K562 (cell line): Measurements from ENCODE around the gene ZNF410. TPM values are rescaled to one million over a fixed set of nuclear protein-coding genes. Genes with fewer than 3 reads are reported as not detected.
A peak's percentile ranks its signal among the peaks of the same experiment; 100 is the strongest.

ENCODE experiments used
- ATAC-seq: fragments of 200-7000 bp; cut with Tn5 transposase; 3 replicates; pipeline ENCODE4 v1.9.1; 2020; ENCODE audit warnings: moderate library complexity
- BruUV-seq: library from RNA; stranded (reverse); fragments of 400-500 nt; replicated peaks from 2 replicates; lab custom pipeline; 2021; lab: Mats Ljungman, UMichigan
- CTCF ChIA-PET: fragments of 300-600 bp; formaldehyde crosslinking; extraction: SDS; loops from one replicate; lab custom pipeline; 2021; ENCODE audit warnings: low intra/inter-chr PET ratio; lab: Yijun Ruan, JAX
- POLR2A ChIA-PET: fragments of 300-600, 350-650 bp; sonication (Branson Sonifier 250); formaldehyde crosslinking; extraction: SDS; loops from one replicate; lab custom pipeline; 2021; ENCODE audit warnings: antibody characterized with exemption, inconsistent platforms; lab: Yijun Ruan, JAX
- DNase-seq, 4 experiments: peaks; one replicate each; pipeline versions ENCODE4 v3.0.0 to v3.0.0-alpha.2; 2011 to 2018; ENCODE audit warnings: low spot score in 3 of 4, mixed read lengths in 3 of 4; ENCODE audit errors: extremely low read depth in 1 of 4
- FAIRE-seq: peaks from 2 replicates; lab custom pipeline; 2011; peaks lifted over from hg19 to GRCh38; lab: Jason Lieb, UNC
- H2AFZ ChIP-seq: 2 replicates; pipeline ENCODE4 v1.6.0; 2011; ENCODE audit warnings: low read depth, low read length, control low read depth, inconsistent platforms
- H3K27ac ChIP-seq: fragments of 200-600 bp; 3 replicates; pipeline ENCODE4 v1.8.0; 2011; ENCODE audit warnings: low read depth, mild to moderate bottlenecking, control low read depth, inconsistent platforms, low read length, moderate library complexity, mixed read lengths; ENCODE audit errors: extremely low read depth
- H3K27me3 ChIP-seq, 2 experiments: fragments of 300-600 bp in 1 of 2; 2 replicates in 1 of 2; 3 replicates in 1 of 2; pipeline versions ENCODE4 v1.6.0 to v1.8.0; 2011; ENCODE audit warnings: inconsistent platforms in 2 of 2, low read length in 2 of 2, mild to moderate bottlenecking in 1 of 2, mixed read lengths in 1 of 2, moderate library complexity in 1 of 2; ENCODE audit not compliant: control insufficient read depth in 2 of 2, insufficient read depth in 2 of 2
- H3K36me3 ChIP-seq: fragments of 300-600 bp; 3 replicates; pipeline ENCODE4 v1.8.0; 2011; ENCODE audit warnings: mild to moderate bottlenecking, low read length, inconsistent platforms; ENCODE audit not compliant: control insufficient read depth, insufficient read depth
- H3K4me1 ChIP-seq, 2 experiments: fragments of 200-600 bp in 1 of 2; replicated peaks in 1 of 2; 2 replicates in 1 of 2; 3 replicates in 1 of 2; pipeline versions ENCODE4 v1.5.1 to v1.8.0; 2011; ENCODE audit warnings: inconsistent platforms in 2 of 2, low read length in 2 of 2, mild to moderate bottlenecking in 1 of 2, mixed read lengths in 1 of 2, moderate library complexity in 1 of 2; ENCODE audit not compliant: control insufficient read depth in 2 of 2, insufficient read depth in 2 of 2
- H3K4me2 ChIP-seq: 2 replicates; pipeline ENCODE4 v1.6.1; 2011; ENCODE audit warnings: low read length, control low read depth, inconsistent platforms, mixed read lengths; ENCODE audit not compliant: insufficient read depth
- H3K4me3 ChIP-seq: fragments of 200-600 bp; sonication (generic), shearing (Covaris generic); 2 replicates; pipeline ENCODE4 v1.5.1; 2016; ENCODE audit warnings: control low read depth, inconsistent platforms
- H3K79me2 ChIP-seq: fragments of 200-600 bp; 3 replicates; pipeline ENCODE4 v1.8.0; 2011; ENCODE audit warnings: low read length, inconsistent platforms; ENCODE audit not compliant: control insufficient read depth, insufficient read depth
- H3K9ac ChIP-seq, 2 experiments: 2 replicates each; pipeline versions ENCODE4 v1.6.0 to v1.6.1; 2011; ENCODE audit warnings: low read depth in 2 of 2, low read length in 2 of 2, control low read depth in 1 of 2, inconsistent platforms in 1 of 2, mild to moderate bottlenecking in 1 of 2, mixed read lengths in 1 of 2; ENCODE audit not compliant: insufficient read depth in 1 of 2
- H3K9me1 ChIP-seq: one replicate; pipeline ENCODE4 v1.6.0; 2011; ENCODE audit warnings: inconsistent platforms, mild to moderate bottlenecking, low read length, moderate library complexity; ENCODE audit not compliant: control insufficient read depth, insufficient read depth
- H3K9me3 ChIP-seq: replicated peaks from 2 replicates; pipeline ENCODE4 v1.5.1; 2011; ENCODE audit warnings: low read depth, low read length, inconsistent platforms; ENCODE audit not compliant: control insufficient read depth, insufficient read depth
- H4K20me1 ChIP-seq: replicated peaks from 2 replicates; pipeline ENCODE4 v1.6.1; 2011; ENCODE audit warnings: low read length, inconsistent platforms, mixed read lengths; ENCODE audit not compliant: control insufficient read depth, insufficient read depth
- AFF4 ChIP-seq: sonication (generic); formaldehyde crosslinking; IDR thresholded peaks from 2 replicates; pipeline ENCODE4 v1.8.0; 2023; ENCODE audit warnings: mild to moderate bottlenecking, missing genetic modification reagents
- BCOR ChIP-seq: fragments of 450-650 bp; IDR thresholded peaks from 2 replicates; pipeline ENCODE4 v1.6.1; 2016
- CBX3 ChIP-seq, 2 experiments: IDR thresholded peaks; 1 replicate in 1 of 2; 2 replicates in 1 of 2; pipeline ENCODE4 v1.6.1; 2012; ENCODE audit warnings: inconsistent platforms in 2 of 2, low read length in 2 of 2, borderline replicate concordance in 1 of 2, control low read depth in 1 of 2
- HBP1 ChIP-seq: fragments of 450-650 bp; formaldehyde crosslinking; IDR thresholded peaks from 2 replicates; pipeline ENCODE4 v1.4.0; 2022; ENCODE audit warnings: missing genetic modification characterization
- HNRNPK ChIP-seq: fragments of 200-400 bp; formaldehyde crosslinking; IDR thresholded peaks from one replicate; pipeline ENCODE4 v1.6.1; 2018; ENCODE audit warnings: mild to moderate bottlenecking, low read depth, low read length; ENCODE audit not compliant: poor library complexity, severe bottlenecking
- LCOR ChIP-seq: sonication (generic); formaldehyde crosslinking; IDR thresholded peaks from 2 replicates; pipeline ENCODE4 v1.8.0; 2022; ENCODE audit warnings: mild to moderate bottlenecking, missing genetic modification reagents
- MIER1 ChIP-seq: fragments of 450-650 bp; IDR thresholded peaks from 2 replicates; pipeline ENCODE4 v1.6.1; 2016; ENCODE audit warnings: antibody characterized with exemption, mild to moderate bottlenecking, low read depth
- PCBP1 ChIP-seq: fragments of 200-400 bp; formaldehyde crosslinking; IDR thresholded peaks from 2 replicates; pipeline ENCODE4 v1.6.1; 2018; ENCODE audit warnings: mild to moderate bottlenecking, low read depth, low read length; ENCODE audit not compliant: poor library complexity, severe bottlenecking
- PCBP2 ChIP-seq: fragments of 200-400 bp; formaldehyde crosslinking; IDR thresholded peaks from 2 replicates; pipeline ENCODE4 v1.6.1; 2018; ENCODE audit warnings: low read length, low read depth, mild to moderate bottlenecking, moderate library complexity; ENCODE audit not compliant: poor library complexity, severe bottlenecking
- PRPF4 ChIP-seq: fragments of 200-400 bp; formaldehyde crosslinking; IDR thresholded peaks from one replicate; pipeline ENCODE4 v1.6.1; 2017; ENCODE audit warnings: low read length, low read depth, mild to moderate bottlenecking; ENCODE audit not compliant: insufficient read depth, poor library complexity, severe bottlenecking
- RBM14 ChIP-seq: fragments of 200-400 bp; formaldehyde crosslinking; IDR thresholded peaks from 2 replicates; pipeline ENCODE4 v1.6.1; 2018; ENCODE audit warnings: low read depth, mild to moderate bottlenecking, low read length, moderate library complexity, borderline replicate concordance; ENCODE audit not compliant: insufficient read depth
- RBM25 ChIP-seq: fragments of 200-400 bp; formaldehyde crosslinking; IDR thresholded peaks from 2 replicates; pipeline ENCODE4 v1.6.1; 2018; ENCODE audit warnings: low read length, low read depth, moderate library complexity; ENCODE audit not compliant: severe bottlenecking
- ZBTB11 ChIP-seq, 3 experiments: fragments of 200-800 bp in 1 of 3; fragments of 250-450 bp in 1 of 3; fragments of 450-650 bp in 1 of 3; sonication (Bioruptor Pico) in 1 of 3; sonication (Bioruptor generic) in 1 of 3; formaldehyde crosslinking in 1 of 3; IDR thresholded peaks; 2 replicates each; pipeline versions ENCODE4 v1.6.1 to v1.8.0; 2016 to 2022; ENCODE audit warnings: mild to moderate bottlenecking in 2 of 3, missing genetic modification characterization in 2 of 3, missing compliant biosample characterization in 1 of 3, moderate library complexity in 1 of 3
- WGBS: fragments of 100-300 bp; shearing (Covaris generic); methylation state at CpG from one replicate; pipeline ENCODE4 v1.1.6; 2016; ENCODE audit warnings: low coverage, mixed read lengths; ENCODE audit not compliant: insufficient coverage; ENCODE audit errors: missing lambda C conversion rate; 5-methylcytosine and 5-hydroxymethylcytosine counted together
- in situ Hi-C: fragments of 300-500 bp; cut with MboI; formaldehyde crosslinking; loops from 4 replicates; pipeline ENCODE4 v1.15.0; 2018; ENCODE audit warnings: inconsistent platforms, mixed read lengths
- intact Hi-C: fragments of 100-400 bp; cut with micrococcal nuclease; formaldehyde crosslinking; loops from 2 replicates; pipeline ENCODE4 v1.14.2; 2022
- polyA plus RNA-seq, 8 experiments: library from polyadenylated mRNA; depleted of rRNA in 4 of 8; stranded (reverse) in 5 of 8; unstranded in 3 of 8; fragments of >200 nt; fragmentation: Nextera tagmentation in 2 of 8; fragmentation: Illumina TruSeq in 1 of 8; extraction: Ambion mirVana in 2 of 8; extraction: Trizol in 1 of 8; gene quantifications; 2 replicates each; pipeline versions ENCODE4 v1.2.1 to v1.2.3, GENCODE V29; 2011 to 2014; ENCODE audit warnings: inconsistent platforms in 1 of 8, missing spikeins in 1 of 8
- total RNA-seq, 7 experiments: library from RNA; depleted of rRNA in 6 of 7; stranded (reverse); fragments of >200 nt in 6 of 7; fragmentation: Illumina TruSeq in 2 of 7; extraction: Trizol in 2 of 7; gene quantifications; 2 replicates each; pipeline versions ENCODE4 v1.2.1 to v1.2.3, GENCODE V29; 2011 to 2021; ENCODE audit warnings: low replicate concordance in 1 of 7

Gene ZNF410
- total and polyA plus RNA-seq, 9 of the 15 experiments (the other 6 are each of a cell fraction or from before 2014, with no cell fraction given): 20.5 to 64.8 (median 38.7) TPM

GRCh38 chr14:73843296-73843695 is 43.4 kb upstream of the ZNF410 start:
- POLR2A ChIA-PET: interaction anchor here (0.6 to 1.1 kb wide), 4 partner anchors 18 to 1121 kb away, joined by 3 read pairs; no protein-coding TSS in a partner anchor
- no peaks in the 10 kb centered on the region for H3K79me2 ChIP-seq
- no peak for TF ChIP-seq HBP1
- TF ChIP-seq PCBP2: peak; percentile 70
- no peak for TF ChIP-seq MIER1
- no peak for TF ChIP-seq PRPF4
- TF ChIP-seq PCBP1: peak; percentile 60
- TF ChIP-seq ZBTB11 (CRISPR knock-in tag; IDR thresholded peaks at IDR 0.05): no peak
- no peak for TF ChIP-seq RBM14
- TF ChIP-seq BCOR: no peak
- no peak for TF ChIP-seq LCOR (CRISPR knock-in tag)
- TF ChIP-seq RBM25: peak; percentile 26
- peak; percentile 75 for TF ChIP-seq HNRNPK
- TF ChIP-seq CBX3 (IDR thresholded peaks at IDR 0.05; ENCODE audit: borderline replicate concordance in 1 of 2, low read length in 2 of 2): no peak
- no peak for TF ChIP-seq AFF4

More at GRCh38 chr14:73843296-73843695, 43.4 kb upstream of the ZNF410 start:
- no peak overlapping the region for H3K27ac ChIP-seq
- BruUV-seq: no TSS peak
- no peak overlapping the region for H3K4me2 ChIP-seq
- H2AFZ ChIP-seq: no peak overlapping the region
- in situ Hi-C loops: no loop called here
- no peaks in the 10 kb centered on the region for H3K9me3 ChIP-seq
- ATAC-seq (no peak), FAIRE-seq (no peak), DNase-seq (no peak)
- CTCF ChIA-PET: no interaction called here
- no peaks in the 10 kb centered on the region for H3K27me3 ChIP-seq
- no peaks in the 10 kb centered on the region for H3K9me1 ChIP-seq
- intact Hi-C loops: no loop called here
- no peaks in the 10 kb centered on the region for H4K20me1 ChIP-seq
- no peaks in the 10 kb centered on the region for H3K36me3 ChIP-seq
- no CpG with 5 or more reads among the region's 2 CpGs for WGBS
- no peak overlapping the region for H3K9ac ChIP-seq
- H3K4me3 ChIP-seq: no peak overlapping the region
- no peaks in the 10 kb centered on the region; a peak in 1 of 5 replicates for H3K4me1 ChIP-seq
